Measurements from ENCODE around the gene RNF157.

- no peak for TF ChIP-seq FOXK2 (IDR thresholded peaks at IDR 0.05)
- TF ChIP-seq TARDBP (IDR thresholded peaks at IDR 0.05): no peak
Observed at GRCh38 chr17:76241691-76242255, 1.5 kb upstream of the RNF157 start.

Data from HEK293T (cell line).